Smooth muscle cell (in vitro differentiated cells): Measurements from ENCODE around the gene SLC38A10. TPM values are rescaled to one million over a fixed set of nuclear protein-coding genes. Genes with fewer than 3 reads are reported as not detected.
A peak's percentile ranks its signal among the peaks of the same experiment; 100 is the strongest.

Experiments used
- DNase-seq: peaks from one replicate; lab custom pipeline; 2025; ENCODE audit not compliant: unreplicated experiment; lab: John Stamatoyannopoulos, UW
- H2AFZ ChIP-seq: fragments of 200-600 bp; sonication (generic); 2 replicates; pipeline ENCODE4 v1.6.0; 2016; ENCODE audit warnings: antibody characterized with exemption, low read depth, mild to moderate bottlenecking
- H3F3A ChIP-seq: fragments of 200-600 bp; sonication (generic); 2 replicates; pipeline ENCODE4 v1.6.0; 2017; ENCODE audit warnings: antibody characterized with exemption, low read depth
- H3K27ac ChIP-seq: fragments of 200-600 bp; sonication (generic); 2 replicates; pipeline ENCODE4 v1.5.1; 2016; ENCODE audit warnings: low read depth, mild to moderate bottlenecking
- H3K27me3 ChIP-seq: fragments of 200-600 bp; sonication (generic); 2 replicates; pipeline ENCODE4 v1.6.1; 2016; ENCODE audit warnings: low read depth, mild to moderate bottlenecking
- H3K36me3 ChIP-seq: fragments of 200-600 bp; sonication (generic); 2 replicates; pipeline ENCODE4 v1.5.1; 2016; ENCODE audit warnings: low read depth
- H3K4me1 ChIP-seq: fragments of 200-600 bp; sonication (generic); 2 replicates; pipeline ENCODE4 v1.5.1; 2016; ENCODE audit warnings: low read depth
- H3K4me2 ChIP-seq: fragments of 200-600 bp; sonication (generic); 2 replicates; pipeline ENCODE4 v1.6.0; 2016; ENCODE audit warnings: mild to moderate bottlenecking
- H3K4me3 ChIP-seq: fragments of 200-600 bp; sonication (generic); 2 replicates; pipeline ENCODE4 v1.5.1; 2016; ENCODE audit warnings: mild to moderate bottlenecking
- H3K79me2 ChIP-seq: fragments of 200-600 bp; sonication (generic); 2 replicates; pipeline ENCODE4 v1.6.0; 2016; ENCODE audit warnings: low read depth, mild to moderate bottlenecking
- H3K9ac ChIP-seq: fragments of 200-600 bp; sonication (generic); 2 replicates; pipeline ENCODE4 v1.6.0; 2016; ENCODE audit warnings: low read depth
- H3K9me3 ChIP-seq: fragments of 200-600 bp; sonication (generic); replicated peaks from 2 replicates; pipeline ENCODE4 v1.5.1; 2016; ENCODE audit warnings: low read depth
- H4K20me1 ChIP-seq: fragments of 200-600 bp; sonication (generic); 2 replicates; pipeline ENCODE4 v1.6.0; 2016; ENCODE audit warnings: low read depth
- WGBS: methylation state at CpG from one replicate; pipeline ENCODE4 v1.1.7; 2016; ENCODE audit warnings: low lambda C conversion rate; 5-methylcytosine and 5-hydroxymethylcytosine counted together
- polyA plus RNA-seq: library from polyadenylated mRNA; unstranded; fragments of >200 nt; fragmentation: Nextera tagmentation; extraction: Ambion mirVana; gene quantifications from 2 replicates; pipeline ENCODE4 v1.2.1, GENCODE V29; 2016
- total RNA-seq: library from RNA; depleted of rRNA; stranded (reverse); fragments of >200 nt; gene quantifications from 2 replicates; pipeline ENCODE4 v1.2.3, GENCODE V29; 2014
- TF ChIP-seq, protein P1 (sequence below): fragments of 200-600 bp; sonication (generic); IDR thresholded peaks from 2 replicates; pipeline ENCODE4 v1.5.1; 2017; ENCODE audit warnings: borderline replicate concordance, mild to moderate bottlenecking, antibody characterized with exemption; ENCODE audit not compliant: insufficient read depth, poor library complexity, severe bottlenecking

SLC38A10 gene
- total and polyA plus RNA-seq, 2 experiments from 2014 or later, result 61.6 to 97.1 TPM

DNA sequence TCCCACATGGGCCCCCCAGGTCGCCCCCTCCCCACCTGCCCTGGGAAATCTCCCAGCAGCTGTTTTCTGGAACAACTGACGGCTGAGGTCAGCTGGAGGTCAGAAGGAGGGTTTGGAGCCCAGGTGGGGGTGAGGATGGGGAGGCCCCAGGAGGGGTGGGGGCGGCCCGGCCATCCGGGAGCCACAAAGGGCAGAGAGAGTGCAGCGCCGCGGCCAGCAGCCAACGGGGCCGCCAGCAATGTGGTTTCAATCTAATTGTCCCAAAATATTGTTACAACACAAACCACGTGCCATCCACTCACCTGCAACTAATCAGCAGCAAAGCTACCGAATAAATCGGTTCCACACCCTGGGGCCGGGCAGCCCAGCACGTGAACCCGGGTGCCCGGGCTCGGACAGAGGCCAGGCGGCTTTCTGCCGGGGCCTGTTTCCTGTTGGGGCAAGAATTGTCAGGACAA lies 28.3 kb upstream of the SLC38A10 start:
- no peaks in the 10 kb centered on the region for H3K9me3 ChIP-seq
- no peaks in the 10 kb centered on the region for H3K27me3 ChIP-seq
- no peaks in the 10 kb centered on the region for H3F3A ChIP-seq
- 97% methylated on average over 15 of the region's 20 CpGs for WGBS
- no peak overlapping the region for H3K9ac ChIP-seq
- no peaks in the 10 kb centered on the region for H3K36me3 ChIP-seq
- no peak overlapping the region for H3K27ac ChIP-seq
- TF ChIP-seq, protein P1, sequence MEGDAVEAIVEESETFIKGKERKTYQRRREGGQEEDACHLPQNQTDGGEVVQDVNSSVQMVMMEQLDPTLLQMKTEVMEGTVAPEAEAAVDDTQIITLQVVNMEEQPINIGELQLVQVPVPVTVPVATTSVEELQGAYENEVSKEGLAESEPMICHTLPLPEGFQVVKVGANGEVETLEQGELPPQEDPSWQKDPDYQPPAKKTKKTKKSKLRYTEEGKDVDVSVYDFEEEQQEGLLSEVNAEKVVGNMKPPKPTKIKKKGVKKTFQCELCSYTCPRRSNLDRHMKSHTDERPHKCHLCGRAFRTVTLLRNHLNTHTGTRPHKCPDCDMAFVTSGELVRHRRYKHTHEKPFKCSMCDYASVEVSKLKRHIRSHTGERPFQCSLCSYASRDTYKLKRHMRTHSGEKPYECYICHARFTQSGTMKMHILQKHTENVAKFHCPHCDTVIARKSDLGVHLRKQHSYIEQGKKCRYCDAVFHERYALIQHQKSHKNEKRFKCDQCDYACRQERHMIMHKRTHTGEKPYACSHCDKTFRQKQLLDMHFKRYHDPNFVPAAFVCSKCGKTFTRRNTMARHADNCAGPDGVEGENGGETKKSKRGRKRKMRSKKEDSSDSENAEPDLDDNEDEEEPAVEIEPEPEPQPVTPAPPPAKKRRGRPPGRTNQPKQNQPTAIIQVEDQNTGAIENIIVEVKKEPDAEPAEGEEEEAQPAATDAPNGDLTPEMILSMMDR, result no peak
- H3K4me1 ChIP-seq, result peaks cover 1% of the 10 kb centered on the region
- H3K4me3 ChIP-seq, result no peak overlapping the region
- DNase-seq, result no peak
- no peak overlapping the region for H3K4me2 ChIP-seq
- no peaks in the 10 kb centered on the region for H4K20me1 ChIP-seq
- no peak overlapping the region for H2AFZ ChIP-seq
- no peaks in the 10 kb centered on the region for H3K79me2 ChIP-seq

DNA sequence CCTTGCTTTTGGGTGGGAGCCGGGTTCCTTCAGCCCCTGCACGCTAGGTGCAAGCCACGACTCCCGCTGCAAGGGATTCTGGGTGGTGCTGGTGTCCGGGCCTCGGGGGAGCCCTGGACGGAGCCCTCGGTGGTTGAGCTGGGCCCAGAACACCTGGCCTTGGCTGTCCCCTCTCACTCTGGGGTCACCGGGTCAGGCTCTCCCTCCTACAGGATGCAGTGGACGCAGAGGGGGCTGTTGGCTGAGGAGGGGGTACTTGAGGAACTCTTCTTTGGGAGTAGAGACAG lies 27.9 kb upstream of the SLC38A10 start:
- H4K20me1 ChIP-seq, result no peaks in the 10 kb centered on the region
- 95% methylated on average over 10 of the region's 10 CpGs for WGBS
- H3K79me2 ChIP-seq, result no peaks in the 10 kb centered on the region
- H2AFZ ChIP-seq, result no peak overlapping the region
- no peaks in the 10 kb centered on the region for H3K9me3 ChIP-seq
- TF ChIP-seq, protein P1, result no peak
- H3K27ac ChIP-seq, result no peak overlapping the region
- H3K4me2 ChIP-seq, result no peak overlapping the region
- no peak for DNase-seq
- H3K27me3 ChIP-seq, result no peaks in the 10 kb centered on the region
- H3K4me3 ChIP-seq, result no peak overlapping the region
- H3K9ac ChIP-seq, result no peak overlapping the region
- H3K4me1 ChIP-seq, result no peaks in the 10 kb centered on the region
- H3F3A ChIP-seq, result no peaks in the 10 kb centered on the region
- H3K36me3 ChIP-seq, result no peaks in the 10 kb centered on the region

DNA sequence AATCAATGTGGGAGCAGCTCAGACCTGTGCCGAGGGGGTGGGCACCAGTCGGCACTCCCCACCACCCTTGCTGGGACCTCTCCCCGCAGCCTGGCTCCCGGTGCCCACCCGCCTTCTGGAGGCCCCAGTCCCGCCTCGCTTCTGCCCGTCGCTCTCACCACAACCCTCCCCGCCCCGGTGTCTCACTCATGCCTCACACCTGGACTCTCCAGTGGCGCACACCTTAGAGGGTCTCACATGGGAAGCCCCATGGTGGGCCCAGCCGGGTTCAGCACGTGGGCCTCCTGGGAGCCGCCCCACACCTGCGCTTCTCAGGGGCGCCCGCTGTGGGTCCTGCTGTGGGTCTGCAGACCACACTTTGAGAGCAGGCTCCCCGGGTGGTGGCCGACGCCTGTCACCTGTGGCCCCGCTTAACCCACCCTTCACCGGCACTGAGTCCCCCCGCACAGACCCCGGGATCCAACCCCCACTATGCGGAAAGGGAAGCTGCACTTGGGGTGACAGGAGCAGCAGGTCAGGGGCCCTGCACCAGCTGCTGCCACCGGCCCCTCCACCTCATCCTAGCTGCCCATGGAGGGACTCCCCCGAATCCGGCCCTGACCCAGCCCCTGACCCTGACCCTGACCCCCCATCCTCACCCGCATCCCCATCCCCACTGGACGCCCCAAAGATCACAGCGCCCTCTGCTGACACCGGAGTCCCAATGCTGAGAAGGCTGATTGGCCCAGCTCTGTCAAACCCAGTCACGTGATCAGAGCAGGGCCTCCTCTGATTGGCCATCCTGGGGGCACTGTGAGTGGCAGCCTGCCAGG lies 27.4 kb upstream of the SLC38A10 start:
- Histone ChIP-seq H3K27me3 (no peaks in the 10 kb centered on the region), H3K79me2 (no peaks in the 10 kb centered on the region), H3K27ac (no peak overlapping the region), H3K36me3 (no peaks in the 10 kb centered on the region), H3K4me2 (no peak overlapping the region), H2AFZ (no peak overlapping the region), H3K9me3 (no peaks in the 10 kb centered on the region), H3K9ac (no peak overlapping the region), H3F3A (no peaks in the 10 kb centered on the region), H4K20me1 (no peaks in the 10 kb centered on the region), H3K4me3 (no peak overlapping the region), H3K4me1 (no peaks in the 10 kb centered on the region)
- 97% methylated on average over 22 of the region's 34 CpGs for WGBS
- TF ChIP-seq, protein P1, result peak; percentile 33
- DNase-seq, result no peak
